ENCODE measurements around the gene XPR1.

- TF ChIP-seq CTCF (IDR thresholded peaks at IDR 0.05) (no peak), POLR2A (IDR thresholded peaks at IDR 0.05) (no peak)
Observed at GRCh38 chr1:180612632-180613031, 19.2 kb upstream of the XPR1 start.

All from uterus (tissue), 2 donors.